Activated naive CD4-positive, alpha-beta T cell treated with anti-CD3 and anti-CD28 coated beads, Interleukin-2, amount 50 U/mL, for 72 hours (primary cell): ENCODE results near the gene TMEM87B. TPM values are rescaled to one million over a fixed set of nuclear protein-coding genes. Genes with fewer than 3 reads are reported as not detected.
"Not testable (repeated sequence)": the region's sequence is repeated elsewhere in the genome, so short reads cannot be mapped to it uniquely, and the experiment has no call there.

Experiments
- ATAC-seq, 2 donors: fragments of 150-1000 bp; cut with Tn5 transposase; 2 replicates each; pipeline ENCODE4 v1.10.0; 2021; ENCODE audit warnings: mild to moderate bottlenecking in 2 of 2, moderate library complexity in 2 of 2
- DNase-seq, 2 donors: peaks; one replicate each; pipeline ENCODE4 v3.0.0; 2021 to 2022; ENCODE audit warnings: low spot score in 2 of 2
- H3K27ac Mint-ChIP-seq, 2 donors: one replicate each; pipeline ENCODE4 v1.8.0; 2022; ENCODE audit warnings: mild to moderate bottlenecking in 2 of 2, mixed read lengths in 2 of 2
- H3K36me3 Mint-ChIP-seq, 2 donors: one replicate each; pipeline ENCODE4 v1.8.0; 2022; ENCODE audit warnings: mixed read lengths in 2 of 2
- H3K9me3 Mint-ChIP-seq, 2 donors: one replicate each; pipeline ENCODE4 v1.8.0; 2022; ENCODE audit warnings: mixed read lengths in 2 of 2
- total RNA-seq, 2 donors: library from RNA; stranded (reverse); gene quantifications; one replicate each; pipeline ENCODE4 v1.2.3, GENCODE V29; 2022

TMEM87B gene
- total RNA-seq, 2 donors from 2014 or later, result 16.8 to 26.2 TPM

GRCh38 chr2:112053917-112054846 lies 887 bp upstream of the TMEM87B start:
- H3K9me3 Mint-ChIP-seq, result no peaks in the 10 kb centered on the region
- H3K36me3 Mint-ChIP-seq, result peaks cover 4 to 35% of the 10 kb centered on the region in 2 donors
- ATAC-seq (peak; percentile 69 to 73), DNase-seq (peak; percentile 98 to 99)
- H3K27ac Mint-ChIP-seq, result peak overlapping the region; percentile 92 to 98

- no peaks in the 10 kb centered on the region for H3K9me3 Mint-ChIP-seq
- DNase-seq (no peak), ATAC-seq (no peak)
- H3K27ac Mint-ChIP-seq, result peak overlapping the region; percentile 93 to 95
- peaks cover 4 to 38% of the 10 kb centered on the region in 2 donors for H3K36me3 Mint-ChIP-seq
Observed at GRCh38 chr2:112055730-112056625, 909 bp downstream of the TMEM87B start.

- ATAC-seq (no peak), DNase-seq (no peak)
- H3K27ac Mint-ChIP-seq, result peak overlapping the region in 1 of 2 donors; percentile 93
- H3K9me3 Mint-ChIP-seq, result no peaks in the 10 kb centered on the region
- H3K36me3 Mint-ChIP-seq, result peaks cover 4 to 45% of the 10 kb centered on the region in 2 donors
Observed at GRCh38 chr2:112056626-112056987, 1.5 kb downstream of the TMEM87B start.

- Mint-ChIP-seq H3K27ac (no peak overlapping the region), H3K36me3 (peaks cover 18 to 75% of the 10 kb centered on the region in 2 donors), H3K9me3 (peaks cover 8 to 17% of the 10 kb centered on the region in 2 donors)
- DNase-seq (no peak), ATAC-seq (no peak)
Observed at GRCh38 chr2:112059671-112060070, 4.6 kb downstream of the TMEM87B start.

- H3K36me3 Mint-ChIP-seq, result peaks cover 23 to 82% of the 10 kb centered on the region in 2 donors
- H3K27ac Mint-ChIP-seq, result peak overlapping the region; percentile 41 to 85
- peaks cover 8 to 22% of the 10 kb centered on the region in 2 donors for H3K9me3 Mint-ChIP-seq
- no peak for ATAC-seq
- DNase-seq, result no peak
Observed at GRCh38 chr2:112061299-112061698, 6.2 kb downstream of the TMEM87B start.

- ATAC-seq, result peak; percentile 56 to 65
- H3K36me3 Mint-ChIP-seq, result peaks cover 25 to 78% of the 10 kb centered on the region in 2 donors
Observed at GRCh38 chr2:112061840-112062239, 6.8 kb downstream of the TMEM87B start.

GRCh38 chr2:112062894-112063293 lies 7.8 kb downstream of the TMEM87B start:
- H3K27ac Mint-ChIP-seq, result peak overlapping the region; percentile 2 to 85
- H3K9me3 Mint-ChIP-seq, result peaks cover 8 to 26% of the 10 kb centered on the region in 2 donors
- peaks cover 32 to 79% of the 10 kb centered on the region in 2 donors for H3K36me3 Mint-ChIP-seq
- DNase-seq (no peak), ATAC-seq (peak; percentile 75 to 90)

More at GRCh38 chr2:112061840-112062239, 6.8 kb downstream of the TMEM87B start:
- H3K9me3 Mint-ChIP-seq, result peaks cover 8 to 22% of the 10 kb centered on the region in 2 donors
- peak overlapping the region; percentile 41 to 85 for H3K27ac Mint-ChIP-seq
- no peak for DNase-seq

- Mint-ChIP-seq H3K36me3 (peaks cover 47 to 86% of the 10 kb centered on the region in 2 donors), H3K9me3 (peaks cover 12 to 32% of the 10 kb centered on the region in 2 donors), H3K27ac (peak overlapping the region; percentile 37 to 57)
- ATAC-seq (peak in 1 of 2 donors; percentile 5), DNase-seq (no peak)
Observed at GRCh38 chr2:112065486-112065885, 10.4 kb downstream of the TMEM87B start.

- Mint-ChIP-seq H3K9me3 (peaks cover 12 to 32% of the 10 kb centered on the region in 2 donors), H3K27ac (peak overlapping the region; percentile 37 to 57), H3K36me3 (peaks cover 47 to 89% of the 10 kb centered on the region in 2 donors)
- DNase-seq, result no peak
- peak in 1 of 2 donors; percentile 55 for ATAC-seq
Observed at GRCh38 chr2:112065966-112066365, 10.9 kb downstream of the TMEM87B start.

- Mint-ChIP-seq H3K36me3 (peaks cover 59 to 87% of the 10 kb centered on the region in 2 donors), H3K9me3 (peaks cover 10 to 33% of the 10 kb centered on the region in 2 donors)
- not testable (repeated sequence) for H3K27ac Mint-ChIP-seq, DNase-seq, ATAC-seq
Observed at GRCh38 chr2:112069794-112070193, 14.7 kb downstream of the TMEM87B start.

GRCh38 chr2:112073875-112074274 lies 18.8 kb downstream of the TMEM87B start:
- DNase-seq, result no peak
- Mint-ChIP-seq H3K9me3 (peaks cover 10 to 24% of the 10 kb centered on the region in 2 donors), H3K36me3 (peaks cover 41 to 69% of the 10 kb centered on the region in 2 donors), H3K27ac (peak overlapping the region in 1 of 2 donors; percentile 76)
- ATAC-seq, result no peak

- H3K36me3 Mint-ChIP-seq, result peaks cover 36 to 65% of the 10 kb centered on the region in 2 donors
- DNase-seq (no peak), ATAC-seq (no peak)
- H3K27ac Mint-ChIP-seq, result peak overlapping the region in 1 of 2 donors; percentile 76
- H3K9me3 Mint-ChIP-seq, result peaks cover 6 to 19% of the 10 kb centered on the region in 2 donors
Observed at GRCh38 chr2:112074506-112074905, 19.4 kb downstream of the TMEM87B start.

GRCh38 chr2:112075490-112076260 lies 20.6 kb downstream of the TMEM87B start:
- H3K27ac Mint-ChIP-seq, result peak overlapping the region; percentile 8 to 66
- peaks cover 6 to 18% of the 10 kb centered on the region in 2 donors for H3K9me3 Mint-ChIP-seq
- DNase-seq, result no peak
- H3K36me3 Mint-ChIP-seq, result peaks cover 29 to 53% of the 10 kb centered on the region in 2 donors
- ATAC-seq, result peak; percentile 47 to 73

GRCh38 chr2:112077814-112078213 lies 22.7 kb downstream of the TMEM87B start:
- peaks cover 30 to 36% of the 10 kb centered on the region in 2 donors for H3K36me3 Mint-ChIP-seq
- no peak overlapping the region for H3K27ac Mint-ChIP-seq
- H3K9me3 Mint-ChIP-seq, result peaks cover 6 to 9% of the 10 kb centered on the region in 2 donors
- DNase-seq (no peak), ATAC-seq (no peak)

GRCh38 chr2:112081262-112081661 lies 26.2 kb downstream of the TMEM87B start:
- Mint-ChIP-seq H3K27ac (no peak overlapping the region), H3K9me3 (no peaks in the 10 kb centered on the region), H3K36me3 (peaks cover 22 to 32% of the 10 kb centered on the region in 2 donors)
- no peak for DNase-seq
- ATAC-seq, result no peak
